OCI-LY3 (cell line): ENCODE measurements around the gene DOCK9.

ENCODE experiments used
- EZH2phosphoT487 ChIP-seq: fragments of 200-600 bp; shearing (Covaris generic); IDR thresholded peaks from 2 replicates; pipeline ENCODE4 v1.6.1; 2018; ENCODE audit warnings: antibody characterized with exemption, mixed run types, low read depth
- TF ChIP-seq, protein P1 (sequence below): fragments of 200-600, 300-600 bp; sonication (generic); IDR thresholded peaks from 2 replicates; pipeline ENCODE4 v1.5.1; 2014; ENCODE audit warnings: antibody characterized with exemption, low read length, low read depth

DNA sequence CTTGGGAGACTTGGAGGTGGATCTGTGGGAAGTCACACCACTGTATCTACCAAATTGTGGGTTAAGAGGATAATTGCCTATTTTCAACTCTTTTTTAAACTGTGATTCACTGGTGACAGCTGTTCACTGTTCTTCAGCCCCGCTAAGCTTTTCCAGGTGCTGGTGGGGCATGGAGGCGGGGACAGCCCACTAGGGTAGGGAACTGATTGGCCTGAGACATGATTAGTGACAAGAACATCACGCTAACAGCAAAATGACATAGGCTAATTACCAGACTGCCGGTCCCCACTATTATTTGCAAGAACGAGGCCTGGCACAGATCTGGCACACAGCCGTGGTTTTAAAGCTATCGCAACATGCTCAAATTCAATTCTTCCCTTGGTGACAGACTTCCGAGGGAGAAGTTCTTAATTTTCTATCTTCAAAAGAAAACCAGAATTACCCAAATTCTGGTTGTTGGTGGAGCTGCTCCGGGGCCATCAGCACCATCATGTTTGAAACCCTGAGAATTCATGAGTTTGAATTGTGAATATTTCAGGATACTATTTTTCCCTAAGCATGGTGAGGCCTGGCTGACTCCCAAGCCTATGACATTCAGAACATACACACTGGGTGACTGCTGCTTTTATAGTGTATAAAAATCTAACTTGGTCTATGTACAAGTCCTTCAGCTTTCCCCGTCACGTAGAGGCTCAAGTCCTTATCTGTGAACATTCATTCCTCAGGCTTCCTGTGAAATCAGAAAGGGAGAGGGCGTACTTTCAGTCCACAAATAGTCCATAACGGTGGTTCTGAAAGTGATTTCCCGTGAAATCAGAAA, 17.9 kb downstream of the DOCK9 start:
- TF ChIP-seq, protein P1, sequence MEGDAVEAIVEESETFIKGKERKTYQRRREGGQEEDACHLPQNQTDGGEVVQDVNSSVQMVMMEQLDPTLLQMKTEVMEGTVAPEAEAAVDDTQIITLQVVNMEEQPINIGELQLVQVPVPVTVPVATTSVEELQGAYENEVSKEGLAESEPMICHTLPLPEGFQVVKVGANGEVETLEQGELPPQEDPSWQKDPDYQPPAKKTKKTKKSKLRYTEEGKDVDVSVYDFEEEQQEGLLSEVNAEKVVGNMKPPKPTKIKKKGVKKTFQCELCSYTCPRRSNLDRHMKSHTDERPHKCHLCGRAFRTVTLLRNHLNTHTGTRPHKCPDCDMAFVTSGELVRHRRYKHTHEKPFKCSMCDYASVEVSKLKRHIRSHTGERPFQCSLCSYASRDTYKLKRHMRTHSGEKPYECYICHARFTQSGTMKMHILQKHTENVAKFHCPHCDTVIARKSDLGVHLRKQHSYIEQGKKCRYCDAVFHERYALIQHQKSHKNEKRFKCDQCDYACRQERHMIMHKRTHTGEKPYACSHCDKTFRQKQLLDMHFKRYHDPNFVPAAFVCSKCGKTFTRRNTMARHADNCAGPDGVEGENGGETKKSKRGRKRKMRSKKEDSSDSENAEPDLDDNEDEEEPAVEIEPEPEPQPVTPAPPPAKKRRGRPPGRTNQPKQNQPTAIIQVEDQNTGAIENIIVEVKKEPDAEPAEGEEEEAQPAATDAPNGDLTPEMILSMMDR: no peak
- TF ChIP-seq EZH2phosphoT487: no peak
